H9 (cell line): ENCODE results near the gene MAPRE3. TPM values are rescaled to one million over a fixed set of nuclear protein-coding genes. Genes with fewer than 3 reads are reported as not detected.
A peak's percentile ranks its signal among the peaks of the same experiment; 100 is the strongest.

Source experiments
- DNase-seq: peaks from one replicate; pipeline ENCODE4 v3.0.0-alpha.2; 2017
- H2AFZ ChIP-seq: one replicate; pipeline ENCODE4 v1.6.1; 2013; ENCODE audit warnings: mild to moderate bottlenecking, low read length, control low read depth, moderate library complexity
- H2AK5ac ChIP-seq: 2 replicates; pipeline ENCODE4 v1.6.1; 2013; ENCODE audit warnings: low read length, control low read depth, mixed read lengths; ENCODE audit not compliant: insufficient read length
- H2BK120ac ChIP-seq: one replicate; pipeline ENCODE4 v1.6.1; 2013; ENCODE audit warnings: low read depth, mild to moderate bottlenecking, low read length, control low read depth, inconsistent platforms; ENCODE audit not compliant: poor library complexity, severe bottlenecking
- H2BK12ac ChIP-seq: 2 replicates; pipeline ENCODE4 v1.6.1; 2013; ENCODE audit warnings: low read length, control low read depth, mixed read lengths, low read depth; ENCODE audit not compliant: insufficient read length
- H2BK15ac ChIP-seq: 2 replicates; pipeline ENCODE4 v1.6.1; 2013; ENCODE audit warnings: low read depth, low read length, control low read depth
- H2BK20ac ChIP-seq: one replicate; pipeline ENCODE4 v1.6.1; 2013; ENCODE audit warnings: low read depth, mild to moderate bottlenecking, low read length, control low read depth, inconsistent platforms; ENCODE audit not compliant: poor library complexity, severe bottlenecking
- H2BK5ac ChIP-seq: 2 replicates; pipeline ENCODE4 v1.6.1; 2013; ENCODE audit warnings: low read length, control low read depth, mixed read lengths; ENCODE audit not compliant: insufficient read length
- H3K14ac ChIP-seq: 2 replicates; pipeline ENCODE4 v1.6.1; 2013; ENCODE audit warnings: low read length, control low read depth; ENCODE audit not compliant: insufficient read depth
- H3K18ac ChIP-seq: 2 replicates; pipeline ENCODE4 v1.6.1; 2013; ENCODE audit warnings: low read depth, mild to moderate bottlenecking, mixed read lengths, low read length, control low read depth; ENCODE audit not compliant: insufficient read length
- H3K23ac ChIP-seq: 2 replicates; pipeline ENCODE4 v1.6.1; 2013; ENCODE audit warnings: low read length, control low read depth, mixed read lengths, low read depth; ENCODE audit not compliant: insufficient read length
- H3K23me2 ChIP-seq: 2 replicates; pipeline ENCODE4 v1.6.1; 2013; ENCODE audit warnings: low read depth, mild to moderate bottlenecking, mixed read lengths, low read length, control low read depth; ENCODE audit not compliant: insufficient read length, poor library complexity, severe bottlenecking
- H3K27ac ChIP-seq: 2 replicates; pipeline ENCODE4 v1.5.1; 2013; ENCODE audit warnings: low read length, control low read depth, mixed read lengths, low read depth; ENCODE audit not compliant: insufficient read length
- H3K27me3 ChIP-seq: 2 replicates; pipeline ENCODE4 v1.6.1; 2013; ENCODE audit warnings: low read length, control low read depth, inconsistent platforms; ENCODE audit not compliant: insufficient read depth
- H3K4ac ChIP-seq: 2 replicates; pipeline ENCODE4 v1.6.1; 2013; ENCODE audit warnings: low read depth, mild to moderate bottlenecking, control low read depth, inconsistent platforms, low read length, moderate library complexity
- H3K4me1 ChIP-seq: 2 replicates; pipeline ENCODE4 v1.6.1; 2013; ENCODE audit warnings: low read length, control low read depth, inconsistent platforms; ENCODE audit not compliant: insufficient read depth
- H3K4me2 ChIP-seq: 2 replicates; pipeline ENCODE4 v1.6.1; 2013; ENCODE audit warnings: low read length, control low read depth, mixed read lengths; ENCODE audit not compliant: insufficient read length, insufficient read depth
- H3K56ac ChIP-seq: 2 replicates; pipeline ENCODE4 v1.6.1; 2013; ENCODE audit warnings: low read depth, mild to moderate bottlenecking, mixed read lengths, low read length, control low read depth; ENCODE audit not compliant: insufficient read length
- H3K79me1 ChIP-seq: 2 replicates; pipeline ENCODE4 v1.6.1; 2013; ENCODE audit warnings: low read depth, mild to moderate bottlenecking, moderate library complexity, low read length, control low read depth, inconsistent platforms; ENCODE audit not compliant: insufficient read depth, poor library complexity, severe bottlenecking
- H3K79me2 ChIP-seq: 2 replicates; pipeline ENCODE4 v1.6.1; 2013; ENCODE audit warnings: low read length, control low read depth, inconsistent platforms; ENCODE audit not compliant: insufficient read depth
- H3K9ac ChIP-seq: 2 replicates; pipeline ENCODE4 v1.6.1; 2013; ENCODE audit warnings: low read length, control low read depth, mixed read lengths; ENCODE audit not compliant: insufficient read length; ENCODE audit errors: extremely low read depth
- H3K9me3 ChIP-seq: one replicate; pipeline ENCODE4 v1.6.1; 2013; ENCODE audit warnings: low read depth, low read length, inconsistent platforms; ENCODE audit not compliant: control insufficient read depth
- H3T11ph ChIP-seq: one replicate; pipeline ENCODE4 v1.6.1; 2013; ENCODE audit warnings: mild to moderate bottlenecking, low read length, control low read depth, inconsistent platforms
- H4K20me1 ChIP-seq: one replicate; pipeline ENCODE4 v1.6.1; 2013; ENCODE audit not compliant: control insufficient read depth, insufficient read length, insufficient read depth
- H4K5ac ChIP-seq: 2 replicates; pipeline ENCODE4 v1.6.1; 2013; ENCODE audit warnings: low read depth, mild to moderate bottlenecking, mixed read lengths, low read length, control low read depth; ENCODE audit not compliant: insufficient read length
- H4K8ac ChIP-seq: replicated peaks from 2 replicates; pipeline ENCODE4 v1.6.1; 2013; ENCODE audit warnings: low read length, control low read depth, mixed read lengths, low read depth; ENCODE audit not compliant: insufficient read length
- H4K91ac ChIP-seq: 2 replicates; pipeline ENCODE4 v1.6.1; 2013; ENCODE audit warnings: low read depth, mild to moderate bottlenecking, moderate library complexity, mixed read lengths, low read length, control low read depth; ENCODE audit not compliant: insufficient read length
- H3K27ac Mint-ChIP-seq, 3 experiments: 2 replicates in 2 of 3; 3 replicates in 1 of 3; pipeline ENCODE4 v1.8.0; 2020 to 2021; ENCODE audit warnings: mixed read lengths in 3 of 3, mild to moderate bottlenecking in 1 of 3, moderate library complexity in 1 of 3
- H3K27me3 Mint-ChIP-seq: 2 replicates; pipeline ENCODE4 v1.8.0; 2021; ENCODE audit warnings: low read depth, mild to moderate bottlenecking, moderate library complexity, mixed read lengths
- H3K36me3 Mint-ChIP-seq, 3 experiments: 2 replicates in 2 of 3; 3 replicates in 1 of 3; pipeline ENCODE4 v1.8.0; 2020 to 2021; ENCODE audit warnings: low read depth in 3 of 3, mixed read lengths in 3 of 3; ENCODE audit not compliant: insufficient read depth in 1 of 3
- H3K4me1 Mint-ChIP-seq, 2 experiments: 2 replicates each; pipeline ENCODE4 v1.8.0; 2020; ENCODE audit warnings: mixed read lengths in 2 of 2
- H3K4me3 Mint-ChIP-seq, 2 experiments: 2 replicates in 1 of 2; 3 replicates in 1 of 2; pipeline ENCODE4 v1.8.0; 2020 to 2021; ENCODE audit warnings: mild to moderate bottlenecking in 2 of 2, mixed read lengths in 2 of 2, moderate library complexity in 1 of 2
- H3K9me3 Mint-ChIP-seq, 2 experiments: 2 replicates in 1 of 2; 3 replicates in 1 of 2; pipeline ENCODE4 v1.8.0; 2020; ENCODE audit warnings: mild to moderate bottlenecking in 2 of 2, mixed read lengths in 2 of 2, moderate library complexity in 1 of 2
- CTCF ChIP-seq: fragments of 200-600 bp; sonication (generic); conservative IDR thresholded peaks from 3 replicates; pipeline ENCODE4 v1.8.0; 2021; ENCODE audit warnings: antibody characterized with exemption, mild to moderate bottlenecking
- WGBS: extraction: QIAGEN DNeasy Blood & Tissue Kit; methylation state at CpG from one replicate; pipeline ENCODE4 v1.1.7; 2013; ENCODE audit warnings: missing lambda C conversion rate, low lambda C conversion rate, mixed read lengths; ENCODE audit not compliant: insufficient read length; ENCODE audit errors: extremely low coverage; 5-methylcytosine and 5-hydroxymethylcytosine counted together
- total RNA-seq: library from RNA; stranded (reverse); gene quantifications from 2 replicates; pipeline ENCODE4 v1.2.1, GENCODE V29; 2021

MAPRE3 gene
- total RNA-seq, 1 experiment from 2014 or later = 2.0 TPM

- no peak overlapping the region for H3K4ac ChIP-seq
- H2BK20ac ChIP-seq = no peak overlapping the region
- peak overlapping the region; percentile 80 for H3K4me2 ChIP-seq
- no peak for TF ChIP-seq CTCF
- H2BK120ac ChIP-seq = no peak overlapping the region
- no peak overlapping the region for H3K14ac ChIP-seq
- no peak overlapping the region for H3K27ac ChIP-seq
- Mint-ChIP-seq H3K9me3 (no peaks in the 10 kb centered on the region), H3K4me1 (peaks cover 12 to 17% of the 10 kb centered on the region in 2 experiments), H3K4me3 (peak overlapping the region; percentile 94 to 97), H3K27ac (no peak overlapping the region), H3K27me3 (no peaks in the 10 kb centered on the region), H3K36me3 (peaks cover 13 to 52% (median 51%) of the 10 kb centered on the region in 3 experiments; a peak in 6 of 7 replicates)
- DNase-seq = no peak
- no peaks in the 10 kb centered on the region for H3K4me1 ChIP-seq
- H2BK5ac ChIP-seq = no peak overlapping the region
- no peaks in the 10 kb centered on the region for H3K27me3 ChIP-seq
- no peak overlapping the region for H2BK12ac ChIP-seq
- no peak overlapping the region for H3K18ac ChIP-seq
- H4K5ac ChIP-seq = no peak overlapping the region
- H3K9ac ChIP-seq = peak overlapping the region; percentile 53
- no peak overlapping the region for H4K91ac ChIP-seq
- no CpG with 5 or more reads among the region's 11 CpGs for WGBS
- no peak overlapping the region for H2AK5ac ChIP-seq
- H4K8ac ChIP-seq = no peak overlapping the region
- no peak overlapping the region for H2AFZ ChIP-seq
- H3K79me2 ChIP-seq = no peaks in the 10 kb centered on the region
- H3T11ph ChIP-seq = no peak overlapping the region
- H3K79me1 ChIP-seq = no peaks in the 10 kb centered on the region
- peaks cover 7% of the 10 kb centered on the region for H3K23me2 ChIP-seq
- H3K23ac ChIP-seq = no peak overlapping the region
- no peaks in the 10 kb centered on the region for H3K9me3 ChIP-seq
- H3K56ac ChIP-seq = no peak overlapping the region
- peaks cover 4% of the 10 kb centered on the region for H4K20me1 ChIP-seq
- H2BK15ac ChIP-seq = no peak overlapping the region
These were observed 62.9 kb downstream of the MAPRE3 start for GRCh38 chr2:27033253-27033852.
